Panc1 (cell line): ENCODE measurements around the gene SLX4IP. TPM values are rescaled to one million over a fixed set of nuclear protein-coding genes. Genes with fewer than 3 reads are reported as not detected.

Source experiments
- ATAC-seq: fragments of 200-7000 bp; cut with Tn5 transposase; 2 replicates; pipeline ENCODE4 v1.9.1; 2020; ENCODE audit warnings: mild to moderate bottlenecking, moderate library complexity
- BruUV-seq: library from RNA; stranded (reverse); fragments of 400-500 nt; replicated peaks from 2 replicates; lab custom pipeline; 2021; lab: Mats Ljungman, UMichigan
- CTCF ChIA-PET: fragments of 300-600 bp; sonication (Branson Sonifier 250); formaldehyde crosslinking; loops from one replicate; lab custom pipeline; 2022; ENCODE audit warnings: antibody characterized with exemption; lab: Charles Lee
- POLR2A ChIA-PET: fragments of 300-600 bp; sonication (Branson Sonifier 250); formaldehyde crosslinking; loops from one replicate; lab custom pipeline; 2022; ENCODE audit warnings: antibody characterized with exemption; lab: Charles Lee
- DNase-seq: peaks from one replicate; pipeline ENCODE4 v3.0.0-alpha.2; 2010; ENCODE audit warnings: low read depth, low spot score
- H3K27ac ChIP-seq: 2 replicates; pipeline ENCODE4 v1.5.1; 2011; ENCODE audit warnings: mild to moderate bottlenecking, low read length, inconsistent platforms
- H3K27me3 ChIP-seq: fragments of 200-500 bp; sonication (Bioruptor generic); 2 replicates; pipeline ENCODE4 v1.6.0; 2014; ENCODE audit warnings: low read length, inconsistent platforms; ENCODE audit not compliant: control insufficient read depth, insufficient read depth
- H3K36me3 ChIP-seq: fragments of 200-500 bp; sonication (Bioruptor generic); 2 replicates; pipeline ENCODE4 v1.5.1; 2014; ENCODE audit warnings: inconsistent platforms, mild to moderate bottlenecking, low read length, moderate library complexity; ENCODE audit not compliant: control insufficient read depth, insufficient read depth
- H3K4me1 ChIP-seq: 2 replicates; pipeline ENCODE4 v1.5.1; 2011; ENCODE audit warnings: inconsistent platforms, mild to moderate bottlenecking, low read length, moderate library complexity; ENCODE audit not compliant: control insufficient read depth, insufficient read depth
- H3K4me3 ChIP-seq, 2 experiments: 2 replicates each; pipeline ENCODE4 v1.5.1; 2011 to 2012; ENCODE audit warnings: low read depth in 2 of 2, low read length in 2 of 2, mild to moderate bottlenecking in 2 of 2, inconsistent platforms in 1 of 2, moderate library complexity in 1 of 2
- H3K9me3 ChIP-seq: fragments of 200-500 bp; sonication (Bioruptor generic); 2 replicates; pipeline ENCODE4 v1.5.1; 2014; ENCODE audit warnings: low read depth, mild to moderate bottlenecking, inconsistent platforms, low read length, moderate library complexity; ENCODE audit not compliant: control insufficient read depth, insufficient read depth
- POLR2AphosphoS5 ChIP-seq: IDR thresholded peaks from 2 replicates; pipeline ENCODE4 v1.6.1; 2012; ENCODE audit warnings: mild to moderate bottlenecking, low read depth, low read length, moderate library complexity
- REST ChIP-seq, 2 experiments: IDR thresholded peaks; 2 replicates each; pipeline ENCODE4 v1.6.1; 2011 to 2012; ENCODE audit warnings: low read depth in 2 of 2, control low read depth in 1 of 2, low read length in 1 of 2, mild to moderate bottlenecking in 1 of 2, moderate library complexity in 1 of 2; ENCODE audit not compliant: insufficient read depth in 1 of 2
- SIN3A ChIP-seq: IDR thresholded peaks from 2 replicates; pipeline ENCODE4 v1.6.1; 2012; ENCODE audit warnings: low read depth, mild to moderate bottlenecking, low read length, moderate library complexity, borderline replicate concordance; ENCODE audit not compliant: insufficient read depth
- TCF7L2 ChIP-seq: IDR thresholded peaks from 2 replicates; pipeline ENCODE4 v1.6.1; 2011; ENCODE audit warnings: mild to moderate bottlenecking, low read depth, low read length, inconsistent platforms
- in situ Hi-C: cut with HindIII; loops from 2 replicates; pipeline ENCODE4 v1.10.0; 2016; ENCODE audit warnings: low sequenced_read_pairs, low pct_unique_long_range_greater_than_20kb
- intact Hi-C: fragments of 100-400 bp; cut with micrococcal nuclease; formaldehyde crosslinking; loops from one replicate; pipeline ENCODE4 v1.10.0; 2022; ENCODE audit not compliant: unreplicated experiment
- total RNA-seq: library from RNA; stranded (reverse); gene quantifications from one replicate; pipeline ENCODE4 v1.2.1, GENCODE V29; 2021; ENCODE audit not compliant: unreplicated experiment
- TF ChIP-seq, protein P1 (sequence below): fragments of 450-650 bp; IDR thresholded peaks from 2 replicates; pipeline ENCODE4 v1.5.1; 2017; ENCODE audit warnings: mild to moderate bottlenecking

The SLX4IP gene
- total RNA-seq, 1 experiment from 2014 or later, result 5.4 TPM

- Histone ChIP-seq H3K4me1 (peaks cover 8% of the 10 kb centered on the region), H3K27me3 (no peaks in the 10 kb centered on the region), H3K36me3 (peaks cover 11% of the 10 kb centered on the region), H3K4me3 (no peak overlapping the region), H3K27ac (no peak overlapping the region), H3K9me3 (no peaks in the 10 kb centered on the region)
- ChIA-PET POLR2A (no interaction called here), CTCF (no interaction called here)
- BruUV-seq, result TSS peak; percentile 20
- in situ Hi-C loops (no loop called here), intact Hi-C loops (no loop called here)
- DNase-seq (no peak), ATAC-seq (no peak)
- TF ChIP-seq REST (IDR thresholded peaks at IDR 0.05; ENCODE audit: insufficient read depth in 1 of 2, low read depth in 2 of 2, low read length in 1 of 2), result no peak
- TF ChIP-seq TCF7L2, result no peak
- TF ChIP-seq, protein P1, sequence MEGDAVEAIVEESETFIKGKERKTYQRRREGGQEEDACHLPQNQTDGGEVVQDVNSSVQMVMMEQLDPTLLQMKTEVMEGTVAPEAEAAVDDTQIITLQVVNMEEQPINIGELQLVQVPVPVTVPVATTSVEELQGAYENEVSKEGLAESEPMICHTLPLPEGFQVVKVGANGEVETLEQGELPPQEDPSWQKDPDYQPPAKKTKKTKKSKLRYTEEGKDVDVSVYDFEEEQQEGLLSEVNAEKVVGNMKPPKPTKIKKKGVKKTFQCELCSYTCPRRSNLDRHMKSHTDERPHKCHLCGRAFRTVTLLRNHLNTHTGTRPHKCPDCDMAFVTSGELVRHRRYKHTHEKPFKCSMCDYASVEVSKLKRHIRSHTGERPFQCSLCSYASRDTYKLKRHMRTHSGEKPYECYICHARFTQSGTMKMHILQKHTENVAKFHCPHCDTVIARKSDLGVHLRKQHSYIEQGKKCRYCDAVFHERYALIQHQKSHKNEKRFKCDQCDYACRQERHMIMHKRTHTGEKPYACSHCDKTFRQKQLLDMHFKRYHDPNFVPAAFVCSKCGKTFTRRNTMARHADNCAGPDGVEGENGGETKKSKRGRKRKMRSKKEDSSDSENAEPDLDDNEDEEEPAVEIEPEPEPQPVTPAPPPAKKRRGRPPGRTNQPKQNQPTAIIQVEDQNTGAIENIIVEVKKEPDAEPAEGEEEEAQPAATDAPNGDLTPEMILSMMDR, result no peak
- TF ChIP-seq POLR2AphosphoS5, result no peak
- TF ChIP-seq SIN3A, result no peak
Measured at GRCh38 chr20:10411673-10412072, 23.4 kb upstream of the SLX4IP start.

DNA sequence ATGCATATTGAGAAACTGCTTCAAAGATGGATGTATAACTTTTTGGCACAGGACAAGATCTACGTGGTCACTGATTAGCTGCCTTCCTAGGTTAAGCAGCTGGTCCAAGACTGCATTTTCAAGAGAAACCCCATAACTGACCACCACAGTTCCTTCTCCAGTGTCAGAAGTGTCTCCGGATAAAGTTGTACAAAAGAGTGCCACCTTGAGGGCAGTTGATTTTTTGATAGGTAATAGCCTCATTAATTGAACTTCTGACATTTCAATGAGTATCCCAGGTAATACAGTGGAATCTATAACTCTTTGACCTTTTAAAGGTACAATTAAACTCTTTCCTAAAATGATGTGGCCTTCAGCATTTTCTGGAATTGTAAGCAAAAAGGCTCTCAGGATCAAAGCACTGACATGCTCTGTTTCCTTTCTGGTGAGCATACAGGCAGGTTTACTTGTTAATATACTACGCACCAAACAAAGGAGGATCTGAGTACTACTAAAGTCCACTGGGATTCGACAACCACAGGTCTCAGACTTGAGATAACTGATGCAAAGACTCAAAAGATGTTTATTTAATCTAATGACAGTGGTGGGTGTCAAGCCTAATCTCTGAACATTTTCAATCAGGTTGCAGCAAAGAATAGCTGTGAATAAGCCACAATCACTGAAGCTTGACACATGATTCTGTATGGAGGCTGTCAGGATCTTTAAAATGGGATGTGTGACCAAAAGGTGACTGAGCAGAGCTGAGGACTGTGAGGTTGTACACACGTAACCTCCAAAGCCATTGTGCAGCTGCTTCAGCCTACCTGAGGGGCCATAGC, 22.3 kb upstream of the SLX4IP start:
- POLR2A ChIA-PET, result no interaction called here
- in situ Hi-C loops (no loop called here), intact Hi-C loops (no loop called here)
- Histone ChIP-seq H3K27ac (no peak overlapping the region), H3K27me3 (no peaks in the 10 kb centered on the region), H3K36me3 (peaks cover 11% of the 10 kb centered on the region), H3K4me1 (peaks cover 8% of the 10 kb centered on the region), H3K4me3 (no peak overlapping the region), H3K9me3 (no peaks in the 10 kb centered on the region)
- no TSS peak for BruUV-seq
- ATAC-seq (no peak), DNase-seq (no peak)
- TF ChIP-seq POLR2AphosphoS5 (no peak), REST (IDR thresholded peaks at IDR 0.05; ENCODE audit: insufficient read depth in 1 of 2, low read depth in 2 of 2, low read length in 1 of 2) (no peak)
- TF ChIP-seq, protein P1, result peak; percentile 51
- CTCF ChIA-PET, result no interaction called here
